NB4 (cell line): ENCODE results near the gene NIM1K.
"Not testable (repeated sequence)": the region's sequence is repeated elsewhere in the genome, so short reads cannot be mapped to it uniquely, and the experiment has no call there.

Source experiments
- DNase-seq: peaks from one replicate; pipeline ENCODE4 v3.0.0; 2010; ENCODE audit warnings: low read depth
- H3K4me3 ChIP-seq: one replicate; pipeline ENCODE4 v1.5.1; 2011; ENCODE audit warnings: mild to moderate bottlenecking, low read depth, low read length, moderate library complexity
- CTCF ChIP-seq: IDR thresholded peaks from one replicate; pipeline ENCODE4 v1.5.1; 2012; ENCODE audit warnings: low read depth, low read length
- MYC ChIP-seq: IDR thresholded peaks from 2 replicates; pipeline ENCODE4 v1.6.1; 2011; ENCODE audit warnings: low read depth, low read length
- POLR2A ChIP-seq: IDR thresholded peaks from 2 replicates; pipeline ENCODE4 v1.6.1; 2011; ENCODE audit warnings: mild to moderate bottlenecking; ENCODE audit not compliant: insufficient read length; ENCODE audit errors: extremely low read depth
- TF ChIP-seq, protein P1 (sequence below): IDR thresholded peaks from 2 replicates; pipeline ENCODE4 v1.6.1; 2011; ENCODE audit warnings: low read depth, low read length

NIM1K gene

DNA sequence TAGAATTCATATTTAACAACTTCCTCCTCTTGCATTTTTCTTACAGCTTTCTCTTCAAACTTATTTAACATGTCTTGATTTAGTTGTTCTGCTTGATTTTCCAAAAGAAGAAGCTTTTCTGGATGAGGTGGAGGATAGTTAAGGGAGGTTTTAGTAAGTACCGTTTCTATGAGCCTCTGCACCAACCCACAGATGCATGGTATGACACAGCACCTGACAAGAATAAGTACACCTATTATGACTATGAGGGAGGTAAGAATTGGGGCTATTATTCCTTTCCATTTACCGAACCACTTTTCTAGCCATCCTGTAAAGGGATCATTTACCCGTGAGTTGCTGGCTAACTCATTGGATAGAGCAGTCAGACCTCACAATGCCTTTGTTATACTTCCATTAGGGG, 123.7 kb downstream of the NIM1K start:
- no peak for TF ChIP-seq POLR2A
- H3K4me3 ChIP-seq = no peak overlapping the region
- DNase-seq = no peak

DNA sequence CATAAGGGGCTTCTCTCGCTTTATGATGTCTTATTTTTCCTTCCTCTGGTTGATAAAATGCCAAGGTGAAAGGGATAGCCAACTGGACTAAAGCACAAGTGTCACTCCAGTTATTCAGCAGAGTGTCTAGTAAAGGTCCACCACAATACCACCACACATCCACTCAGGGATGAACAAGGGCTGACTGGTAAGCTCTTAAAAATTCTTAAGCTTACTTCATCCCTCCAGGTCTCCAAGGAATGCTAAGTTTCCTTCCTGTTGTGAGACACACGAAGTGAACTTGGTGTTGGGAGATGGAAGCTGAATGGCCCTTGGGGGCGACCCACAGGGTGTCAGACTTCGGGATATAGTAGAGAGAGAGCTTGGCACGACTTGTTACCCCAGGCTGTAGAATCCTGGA, 124.4 kb downstream of the NIM1K start:
- no peak overlapping the region for H3K4me3 ChIP-seq
- TF ChIP-seq, protein P1, sequence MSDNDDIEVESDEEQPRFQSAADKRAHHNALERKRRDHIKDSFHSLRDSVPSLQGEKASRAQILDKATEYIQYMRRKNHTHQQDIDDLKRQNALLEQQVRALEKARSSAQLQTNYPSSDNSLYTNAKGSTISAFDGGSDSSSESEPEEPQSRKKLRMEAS = no peak
- TF ChIP-seq POLR2A (no peak), CTCF (no peak), MYC (no peak)
- DNase-seq = no peak

- no peak overlapping the region for H3K4me3 ChIP-seq
- DNase-seq = no peak
- TF ChIP-seq, protein P1 = no peak
- no peak for TF ChIP-seq CTCF
- no peak for TF ChIP-seq MYC
- TF ChIP-seq POLR2A = no peak
Measured at GRCh38 chr5:43320846-43321245, 128.8 kb downstream of the NIM1K start.

DNA sequence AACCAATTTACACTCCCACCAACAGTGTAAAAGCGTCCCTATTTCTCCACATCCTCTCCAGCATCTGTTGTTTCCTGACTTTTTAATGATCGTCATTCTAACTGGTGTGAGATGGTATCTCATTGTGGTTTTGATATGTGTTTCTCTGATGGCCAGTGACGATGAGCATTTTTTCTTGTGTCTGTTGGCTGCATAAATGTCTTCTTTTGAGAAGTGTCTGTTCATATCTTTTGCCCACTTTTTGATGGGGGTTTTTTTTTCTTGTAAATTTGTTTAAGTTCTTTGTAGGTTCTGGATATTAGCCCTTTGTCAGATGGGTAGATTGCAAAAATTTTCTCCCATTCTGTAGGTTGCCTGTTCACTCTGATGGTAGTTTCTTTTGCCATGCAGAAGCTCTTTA, 131.5 kb downstream of the NIM1K start:
- not testable (repeated sequence) for DNase-seq, H3K4me3 ChIP-seq

GRCh38 chr5:43325624-43326023, 133.6 kb downstream of the NIM1K start:
- H3K4me3 ChIP-seq, DNase-seq: not testable (repeated sequence)
